IMR-90 (cell line): ENCODE data around the gene MROH2A. TPM values are rescaled to one million over a fixed set of nuclear protein-coding genes. Genes with fewer than 3 reads are reported as not detected.

Experiments
- ATAC-seq: fragments of 200-7000 bp; cut with Tn5 transposase; 2 replicates; pipeline ENCODE4 v1.9.1; 2020; ENCODE audit warnings: low read depth, mild to moderate bottlenecking, moderate library complexity
- BruUV-seq: library from RNA; stranded (reverse); fragments of 400-500 nt; replicated peaks from 2 replicates; lab custom pipeline; 2021; lab: Mats Ljungman, UMichigan
- CTCF ChIA-PET: fragments of 300-600 bp; formaldehyde crosslinking; extraction: SDS; loops from one replicate; lab custom pipeline; 2021; ENCODE audit warnings: antibody characterized with exemption; lab: Yijun Ruan, JAX
- POLR2A ChIA-PET: fragments of 300-600 bp; sonication (Branson Sonifier 250); formaldehyde crosslinking; loops from one replicate; lab custom pipeline; 2022; ENCODE audit warnings: antibody characterized with exemption; ENCODE audit not compliant: unreplicated experiment; lab: Charles Lee
- DNase-seq: peaks from one replicate; pipeline ENCODE4 v3.0.0; 2013
- H2AFZ ChIP-seq: replicated peaks from 2 replicates; pipeline ENCODE3; 2013; ENCODE audit warnings: low read length, mild to moderate bottlenecking; ENCODE audit not compliant: poor library complexity
- H2AK5ac ChIP-seq: 2 replicates; pipeline ENCODE4 v1.6.1; 2013; ENCODE audit warnings: low read depth, low read length, inconsistent platforms
- H2AK9ac ChIP-seq: replicated peaks from 2 replicates; pipeline ENCODE3; 2013; ENCODE audit warnings: mild to moderate bottlenecking, low read depth, low read length, moderate library complexity; ENCODE audit not compliant: poor library complexity
- H2BK120ac ChIP-seq: 2 replicates; pipeline ENCODE4 v1.6.1; 2013; ENCODE audit warnings: low read depth, low read length, inconsistent platforms
- H2BK15ac ChIP-seq: 3 replicates; pipeline ENCODE4 v1.6.1; 2013; ENCODE audit warnings: low read depth, low read length, inconsistent platforms
- H2BK20ac ChIP-seq: 2 replicates; pipeline ENCODE4 v1.6.1; 2013; ENCODE audit warnings: low read depth, mild to moderate bottlenecking, inconsistent platforms, low read length, moderate library complexity
- H2BK5ac ChIP-seq: 2 replicates; pipeline ENCODE4 v1.6.1; 2013; ENCODE audit warnings: mild to moderate bottlenecking, low read depth, low read length, inconsistent platforms; ENCODE audit not compliant: poor library complexity, severe bottlenecking
- H3K14ac ChIP-seq: replicated peaks from 2 replicates; pipeline ENCODE4 v1.6.1; 2013; ENCODE audit warnings: low read depth, low read length, inconsistent platforms
- H3K18ac ChIP-seq: 2 replicates; pipeline ENCODE4 v1.6.1; 2013; ENCODE audit warnings: low read depth, low read length, control low read depth
- H3K23ac ChIP-seq: 2 replicates; pipeline ENCODE4 v1.6.1; 2013; ENCODE audit warnings: low read depth, low read length, inconsistent platforms
- H3K27ac ChIP-seq: 2 replicates; pipeline ENCODE4 v1.5.1; 2013; ENCODE audit warnings: mild to moderate bottlenecking, control low read depth, low read length; ENCODE audit not compliant: insufficient read depth
- H3K27me3 ChIP-seq: 2 replicates; pipeline ENCODE4 v1.6.1; 2013; ENCODE audit warnings: low read length; ENCODE audit not compliant: control insufficient read depth, insufficient read depth
- H3K36me3 ChIP-seq: 2 replicates; pipeline ENCODE4 v1.6.1; 2013; ENCODE audit warnings: low read length, mixed read lengths; ENCODE audit not compliant: control insufficient read depth, insufficient read depth
- H3K4ac ChIP-seq: 2 replicates; pipeline ENCODE4 v1.6.1; 2013; ENCODE audit warnings: low read depth, low read length, inconsistent platforms
- H3K4me1 ChIP-seq: 2 replicates; pipeline ENCODE4 v1.6.1; 2013; ENCODE audit warnings: low read length, mixed read lengths; ENCODE audit not compliant: control insufficient read depth, insufficient read depth
- H3K4me2 ChIP-seq: 2 replicates; pipeline ENCODE4 v1.6.1; 2013; ENCODE audit warnings: low read depth, mild to moderate bottlenecking, control low read depth, low read length, moderate library complexity
- H3K4me3 ChIP-seq: 2 replicates; pipeline ENCODE4 v1.5.1; 2013; ENCODE audit warnings: low read depth, mild to moderate bottlenecking, control low read depth, low read length, moderate library complexity; ENCODE audit not compliant: insufficient read depth
- H3K56ac ChIP-seq: 2 replicates; pipeline ENCODE4 v1.6.1; 2013; ENCODE audit warnings: low read length, inconsistent platforms; ENCODE audit not compliant: insufficient read depth; ENCODE audit errors: extremely low read depth
- H3K79me1 ChIP-seq, 2 experiments: 2 replicates each; pipeline ENCODE4 v1.6.1; 2013; ENCODE audit warnings: low read length in 2 of 2, inconsistent platforms in 1 of 2, low read depth in 1 of 2
- H3K9ac ChIP-seq: 2 replicates; pipeline ENCODE4 v1.6.1; 2013; ENCODE audit warnings: low read depth, low read length, control low read depth
- H3K9me1 ChIP-seq: 2 replicates; pipeline ENCODE4 v1.6.1; 2013; ENCODE audit warnings: low read length, inconsistent platforms; ENCODE audit not compliant: insufficient read depth
- H3K9me3 ChIP-seq: 2 replicates; pipeline ENCODE4 v1.6.1; 2013; ENCODE audit warnings: low read length; ENCODE audit not compliant: control insufficient read depth, insufficient read depth
- H4K20me1 ChIP-seq: 2 replicates; pipeline ENCODE4 v1.6.1; 2013; ENCODE audit warnings: low read length, inconsistent platforms; ENCODE audit not compliant: insufficient read depth
- H4K5ac ChIP-seq: 2 replicates; pipeline ENCODE4 v1.6.1; 2013; ENCODE audit warnings: mild to moderate bottlenecking, low read depth, low read length, control low read depth
- H4K8ac ChIP-seq, 2 experiments: 2 replicates each; pipeline ENCODE4 v1.6.1; 2013; ENCODE audit warnings: low read depth in 2 of 2, low read length in 2 of 2, control low read depth in 1 of 2, inconsistent platforms in 1 of 2
- H4K91ac ChIP-seq: 2 replicates; pipeline ENCODE4 v1.6.1; 2013; ENCODE audit warnings: low read depth, low read length, inconsistent platforms; ENCODE audit not compliant: insufficient read depth
- CHD1 ChIP-seq: IDR thresholded peaks from 2 replicates; pipeline ENCODE4 v1.6.1; 2012; ENCODE audit warnings: low read depth, low read length, improper control_type of control experiment
- MAFK ChIP-seq: IDR thresholded peaks from 2 replicates; pipeline ENCODE4 v1.6.1; 2012; ENCODE audit warnings: low read depth, low read length, improper control_type of control experiment
- WGBS, 2 experiments: methylation state at CpG; one replicate each; pipeline versions ENCODE4 v1.1.5 to v1.1.7; 2013; ENCODE audit warnings: missing lambda C conversion rate in 2 of 2; ENCODE audit not compliant: insufficient read length in 1 of 2; ENCODE audit errors: extremely low coverage in 2 of 2; 5-methylcytosine and 5-hydroxymethylcytosine counted together
- dilution Hi-C: fragments of 300-500 bp; cut with HindIII; formaldehyde crosslinking; loops from one replicate; pipeline ENCODE4 v1.14.3; 2018; ENCODE audit warnings: low sequenced_read_pairs; ENCODE audit not compliant: unreplicated experiment
- in situ Hi-C: fragments of 300-500 bp; cut with MboI; formaldehyde crosslinking; loops from 3 replicates; pipeline ENCODE4 v1.14.3; 2019; ENCODE audit warnings: low sequenced_read_pairs, inconsistent platforms, mixed read lengths
- intact Hi-C: fragments of 100-400 bp; cut with micrococcal nuclease; formaldehyde crosslinking; loops from 2 replicates; pipeline ENCODE4 v1.10.0; 2022
- polyA plus RNA-seq, 3 experiments: library from polyadenylated mRNA; depleted of rRNA; stranded (reverse); fragments of >200 nt; gene quantifications; 2 replicates each; pipeline ENCODE4 v1.2.3, GENCODE V29; 2012; ENCODE audit warnings: low replicate concordance in 1 of 3
- total RNA-seq: library from RNA; depleted of rRNA; stranded (reverse); fragments of >200 nt; gene quantifications from 2 replicates; pipeline ENCODE4 v1.2.3, GENCODE V29; 2012

Gene MROH2A
- total and polyA plus RNA-seq, 2 of the 4 experiments (the other 2 are of a cell fraction): not detected

DNA sequence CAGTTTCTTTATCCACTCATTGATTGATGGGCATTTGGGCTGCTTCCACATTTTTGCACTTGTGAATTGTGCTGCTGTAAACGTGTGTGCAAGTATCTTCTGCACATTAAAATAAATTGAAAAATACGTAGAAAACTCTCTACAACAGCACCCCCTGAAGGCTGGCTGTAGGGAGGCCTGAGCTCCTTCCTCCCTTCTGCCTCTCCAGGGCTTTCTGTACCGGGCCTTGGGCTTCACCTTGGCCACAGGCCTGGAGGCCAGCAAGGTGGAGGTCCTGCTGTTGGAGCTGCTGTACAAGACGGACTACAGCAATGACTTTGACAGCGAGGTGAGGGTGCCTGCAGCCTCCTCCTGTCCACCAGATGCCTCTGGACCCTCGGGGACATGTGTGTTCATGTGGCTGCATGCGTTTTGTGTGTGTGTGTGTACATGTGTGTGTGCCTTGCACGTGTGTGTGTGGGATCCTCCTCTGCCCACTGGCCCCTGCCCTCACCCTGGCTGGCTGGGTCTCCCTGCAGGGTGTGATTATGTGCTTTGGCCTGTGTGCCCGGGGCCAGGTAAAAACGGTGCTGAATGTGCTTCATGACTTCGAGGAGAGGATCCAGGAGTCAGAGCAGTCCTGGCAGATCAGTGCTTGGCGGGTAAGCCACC, 29.2 kb downstream of the MROH2A start:
- Histone ChIP-seq H3K23ac (no peak overlapping the region), H3K79me1 (no peaks in the 10 kb centered on the region), H3K4me3 (no peak overlapping the region), H3K4me1 (no peaks in the 10 kb centered on the region), H3K9me3 (no peaks in the 10 kb centered on the region), H2BK15ac (no peak overlapping the region), H2BK5ac (no peak overlapping the region), H2AK5ac (no peak overlapping the region), H3K14ac (no peak overlapping the region), H4K8ac (no peak overlapping the region), H2AFZ (no peak overlapping the region), H3K4me2 (no peak overlapping the region), H3K27ac (no peak overlapping the region), H3K9me1 (no peaks in the 10 kb centered on the region), H2BK120ac (no peak overlapping the region), H3K18ac (no peak overlapping the region), H3K56ac (no peak overlapping the region), H3K27me3 (peaks cover 44% of the 10 kb centered on the region), H3K4ac (no peak overlapping the region), H4K20me1 (no peaks in the 10 kb centered on the region), H3K36me3 (no peaks in the 10 kb centered on the region), H2BK20ac (no peak overlapping the region), H2AK9ac (no peak overlapping the region), H4K5ac (no peak overlapping the region), H3K9ac (no peak overlapping the region), H4K91ac (no peak overlapping the region)
- ATAC-seq: no peak
- dilution Hi-C loops: no loop called here
- POLR2A ChIA-PET: no interaction called here
- TF ChIP-seq MAFK (no peak), CHD1 (no peak)
- CTCF ChIA-PET: no interaction called here
- intact Hi-C loops: no loop called here
- no peak for DNase-seq
- no TSS peak for BruUV-seq
- 35% methylated on average over 2 of the region's 12 CpGs; no CpG with 5 or more reads in 1 of the 2 experiments for WGBS, 2 experiments
- in situ Hi-C loops: no loop called here
